CD4-positive, alpha-beta T cell treated with Interleukin-1 beta for 1 hour (primary cell): Measurements from ENCODE around the gene SEH1L.
"Not testable (repeated sequence)": the region's sequence is repeated elsewhere in the genome, so short reads cannot be mapped to it uniquely, and the experiment has no call there.

ENCODE experiments used
- DNase-seq, 2 donors: peaks; one replicate each; pipeline ENCODE4 v3.0.0-alpha.2; 2020 to 2022

Gene SEH1L

DNA sequence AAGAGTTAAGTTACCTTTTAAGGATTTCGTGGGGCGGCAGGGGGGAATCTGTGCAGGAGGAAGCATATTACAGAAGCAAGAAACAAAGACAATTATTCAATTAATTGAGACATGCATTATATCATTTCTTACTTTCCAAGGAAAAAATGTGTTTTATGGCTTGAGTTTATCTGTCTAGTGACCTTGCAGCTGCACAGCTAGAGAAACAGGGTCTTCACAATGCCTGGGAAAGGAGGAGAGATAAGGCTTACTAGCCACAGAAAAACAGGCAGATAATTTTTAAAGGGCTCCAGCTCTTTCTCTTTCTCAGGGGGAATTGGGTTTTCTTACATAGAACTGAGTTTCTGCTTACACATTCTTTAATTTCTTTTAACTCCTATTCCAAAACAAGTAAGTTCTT is 49.5 kb downstream of the SEH1L start:
- DNase-seq: not testable (repeated sequence)

DNA sequence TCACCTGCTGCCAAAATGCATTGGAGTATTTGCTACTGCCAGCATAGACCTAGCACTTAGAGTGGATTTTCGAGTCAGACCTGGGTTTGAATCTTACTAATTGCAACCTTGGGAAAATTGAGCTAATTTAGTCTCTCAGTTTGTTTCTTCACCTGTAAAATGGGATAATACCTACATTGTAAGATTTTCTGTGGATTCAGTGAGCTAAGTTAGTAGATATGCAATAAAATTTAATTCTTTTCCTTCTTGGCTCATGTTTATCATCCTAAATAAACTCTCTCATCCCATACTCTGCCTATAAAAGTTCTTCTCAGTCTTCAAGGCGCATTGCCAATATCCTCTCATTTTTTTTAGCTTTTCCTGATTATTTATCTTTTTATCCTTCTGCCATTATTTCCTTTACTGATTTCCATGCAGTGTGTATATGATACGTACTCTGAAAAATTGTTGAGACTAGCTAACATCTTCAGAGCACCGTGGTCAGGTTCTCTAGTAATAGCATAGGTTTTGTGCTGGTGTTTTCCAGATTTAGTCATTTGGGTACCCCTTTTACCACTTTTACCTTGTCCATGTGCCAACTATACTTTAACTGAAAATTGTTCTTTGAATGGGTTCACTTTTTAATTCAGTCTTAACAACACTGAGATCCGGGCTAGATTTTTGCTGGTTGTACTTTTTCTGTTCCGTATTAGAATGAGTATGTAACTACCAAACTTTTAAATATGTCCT is 50.7 kb downstream of the SEH1L start:
- DNase-seq: no peak

GRCh38 chr18:13003466-13003896 is 55.7 kb downstream of the SEH1L start:
- DNase-seq: peak in 1 of 2 donors; percentile 26

- DNase-seq: no peak
These were observed 56.6 kb downstream of the SEH1L start for GRCh38 chr18:13004396-13004795.

DNA sequence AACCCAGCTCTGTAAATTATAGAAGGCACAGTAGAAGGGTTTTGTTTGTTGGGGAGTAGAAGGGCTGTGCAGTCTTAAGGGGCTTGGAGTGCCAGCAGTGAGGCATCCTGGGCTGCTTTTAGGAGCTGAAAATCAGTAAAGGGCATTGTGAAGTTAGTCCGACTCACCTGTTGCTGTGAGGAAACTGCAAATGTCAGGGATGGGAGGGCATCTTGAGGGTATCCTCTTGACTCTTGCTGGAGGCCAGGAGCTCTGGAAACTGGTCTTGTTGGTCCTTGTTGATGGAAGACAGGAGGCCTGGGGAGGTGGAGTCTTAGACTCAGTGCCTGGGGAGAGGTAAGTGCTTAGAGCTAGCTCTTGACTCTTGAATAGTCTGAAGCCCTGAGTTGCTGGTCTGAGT is 57.5 kb downstream of the SEH1L start:
- no peak for DNase-seq

DNA sequence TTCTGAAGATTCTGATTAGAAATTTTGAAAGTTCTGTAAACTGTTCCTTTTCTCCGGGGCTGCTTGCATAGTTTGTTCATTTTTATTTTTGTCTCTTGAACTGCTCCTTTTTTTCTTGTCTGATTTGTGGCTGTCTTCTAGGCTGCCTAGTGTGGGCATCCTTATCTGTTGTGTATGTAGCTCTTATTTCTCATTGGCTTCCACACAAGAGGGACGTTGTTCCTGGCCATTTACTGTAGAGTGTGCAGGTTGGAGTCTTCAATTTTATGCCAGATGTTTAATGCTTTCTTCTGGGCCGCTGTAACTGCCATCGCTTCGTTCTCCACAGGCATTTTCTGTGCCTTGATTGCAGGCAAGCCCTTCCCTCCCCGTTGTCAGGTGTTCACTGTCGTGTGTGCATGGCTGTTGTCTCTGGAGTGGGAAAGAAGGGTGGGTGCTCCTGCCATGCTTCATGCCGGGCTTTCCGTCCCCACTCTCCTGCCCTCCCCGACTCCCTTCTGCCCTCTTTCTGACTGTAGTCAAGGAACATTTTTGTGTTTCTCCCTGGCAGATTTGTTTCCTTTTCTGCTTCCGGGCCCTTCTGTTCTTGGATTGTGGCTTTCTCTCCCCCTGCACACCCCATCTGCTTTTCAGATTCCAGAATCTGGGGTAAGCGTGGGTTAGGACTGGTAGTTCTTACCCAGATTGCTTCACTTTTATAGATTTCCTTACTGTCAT is 58.9 kb downstream of the SEH1L start:
- no peak for DNase-seq

DNA sequence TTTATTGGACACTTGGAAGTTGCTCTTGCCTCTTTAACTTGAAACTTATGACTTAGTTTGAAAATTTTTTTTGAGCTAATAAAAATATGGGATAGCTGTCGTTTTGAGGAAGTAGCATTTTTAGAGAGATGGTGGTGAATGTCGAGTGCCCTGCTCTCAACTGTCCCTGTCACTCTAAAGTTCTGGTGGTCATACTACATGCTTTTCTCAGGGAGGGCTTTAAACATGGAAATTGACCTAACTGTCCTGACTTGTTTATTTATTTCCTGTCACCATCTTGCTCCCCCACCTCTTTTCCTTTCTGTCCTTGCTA is 59.4 kb downstream of the SEH1L start:
- DNase-seq: no peak

DNA sequence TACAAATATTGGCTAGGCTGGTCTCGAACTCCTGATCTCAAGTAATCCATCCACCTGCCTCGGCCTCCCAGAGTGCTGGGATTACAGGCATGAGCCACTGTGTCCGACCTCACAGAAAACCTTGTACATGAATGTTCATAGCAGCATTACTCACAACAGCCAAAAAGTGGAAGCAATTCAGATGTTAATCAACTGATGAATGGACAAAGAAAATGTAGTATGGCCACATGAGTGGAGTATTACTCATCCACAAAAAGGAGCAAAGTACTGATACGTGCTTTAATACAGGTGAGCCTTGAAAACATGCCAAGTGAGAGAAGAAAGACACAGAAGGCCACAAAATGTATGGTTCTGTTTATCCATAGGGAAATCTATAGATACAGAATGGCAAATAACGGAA is 63.9 kb downstream of the SEH1L start:
- DNase-seq: no peak

DNA sequence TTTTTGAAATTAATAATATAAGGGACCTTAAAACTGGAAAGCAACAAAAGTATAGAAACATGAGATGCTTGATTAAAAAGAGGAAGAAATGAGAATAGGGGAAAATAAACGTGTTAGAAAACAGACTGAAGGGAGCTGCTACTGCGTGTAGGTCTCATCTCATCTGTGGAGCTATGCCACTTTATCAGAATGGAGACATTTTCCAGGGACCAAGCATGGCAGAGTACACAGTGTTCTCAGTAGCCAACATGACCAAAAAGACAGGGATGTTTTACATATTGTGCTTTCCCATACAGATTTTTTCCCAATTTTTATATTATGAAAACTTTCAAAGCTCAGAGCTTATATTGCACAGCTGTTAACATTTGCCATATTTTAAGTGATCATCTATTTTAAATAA is 66.4 kb downstream of the SEH1L start:
- no peak for DNase-seq

DNA sequence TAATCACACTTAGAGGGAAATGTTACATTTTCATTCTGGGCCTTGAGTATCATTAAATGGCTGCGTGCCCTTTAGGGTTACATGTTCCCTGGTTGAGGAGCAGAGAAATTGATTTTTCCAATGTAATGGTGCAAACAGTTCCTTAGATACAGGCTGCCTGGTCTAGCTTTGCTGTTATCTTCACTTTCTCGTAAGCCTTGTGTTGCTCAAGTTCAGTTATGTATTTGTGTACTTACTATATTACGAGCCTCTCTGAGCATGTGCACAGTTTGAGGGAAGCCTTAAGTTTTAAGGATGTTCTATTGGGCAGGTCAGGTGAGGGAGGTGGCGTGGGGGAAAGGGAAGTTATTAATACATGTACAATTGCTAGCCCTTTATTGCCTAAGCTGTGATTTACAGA is 67.0 kb downstream of the SEH1L start:
- no peak for DNase-seq

- no peak for DNase-seq
These were observed 69.5 kb downstream of the SEH1L start for GRCh38 chr18:13017247-13017875.

DNA sequence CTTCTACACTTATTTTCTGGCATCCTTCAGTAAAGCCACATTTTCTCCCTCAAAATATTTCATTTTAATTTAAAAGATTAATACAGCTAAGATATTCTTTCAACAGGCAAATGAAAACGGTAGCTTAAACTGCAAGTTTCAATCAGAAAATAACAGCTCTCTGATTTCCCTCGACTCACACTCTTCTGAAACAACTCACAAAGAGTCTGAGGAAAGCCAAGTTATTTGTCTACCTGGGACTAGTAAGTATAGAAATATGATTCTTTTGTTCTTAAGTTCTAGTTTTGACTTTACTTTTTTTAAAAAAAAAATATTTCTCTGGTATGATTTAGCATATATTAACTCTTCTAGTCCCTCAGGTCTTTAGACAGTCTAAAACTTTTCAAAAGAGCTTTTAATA is 70.6 kb downstream of the SEH1L start:
- no peak for DNase-seq

DNA sequence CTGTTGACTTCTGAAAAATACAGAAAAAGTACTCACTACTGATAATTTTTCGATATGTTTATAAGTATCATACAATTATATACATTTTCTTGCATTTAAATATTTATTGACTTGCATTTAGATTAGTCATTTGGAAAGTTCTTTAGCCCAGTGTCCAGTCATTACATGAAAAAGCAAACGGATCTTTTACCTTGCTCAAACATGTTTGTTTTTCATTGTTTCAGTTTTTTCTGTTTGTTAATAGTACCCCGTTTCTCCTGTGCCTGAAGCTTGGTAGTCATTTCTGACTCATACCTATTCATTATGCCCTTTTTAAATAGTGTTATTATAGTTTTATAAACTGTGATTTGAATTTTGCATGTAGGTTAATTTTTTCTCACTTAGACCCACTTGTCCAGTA is 71.5 kb downstream of the SEH1L start:
- no peak for DNase-seq

DNA sequence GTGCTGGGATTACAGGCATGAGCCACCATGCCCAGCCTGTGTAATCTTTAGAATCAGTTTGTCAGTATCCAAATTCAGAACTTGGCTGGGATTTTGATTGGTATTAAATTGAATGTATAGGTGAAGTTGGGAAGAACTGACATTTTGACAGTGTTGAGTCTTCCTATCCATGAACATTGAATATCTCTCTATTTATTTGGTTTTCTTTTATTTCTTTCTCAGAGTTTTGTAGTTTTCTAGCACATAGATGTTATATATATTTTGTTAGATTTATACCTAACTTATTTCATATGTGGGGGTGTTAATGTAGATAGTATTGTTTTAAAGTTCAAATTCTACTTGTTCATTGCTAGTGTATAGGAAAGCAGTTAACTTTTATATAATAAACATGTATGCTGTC is 74.8 kb downstream of the SEH1L start:
- no peak for DNase-seq

GRCh38 chr18:13025233-13025632 is 77.4 kb downstream of the SEH1L start:
- DNase-seq: no peak

DNA sequence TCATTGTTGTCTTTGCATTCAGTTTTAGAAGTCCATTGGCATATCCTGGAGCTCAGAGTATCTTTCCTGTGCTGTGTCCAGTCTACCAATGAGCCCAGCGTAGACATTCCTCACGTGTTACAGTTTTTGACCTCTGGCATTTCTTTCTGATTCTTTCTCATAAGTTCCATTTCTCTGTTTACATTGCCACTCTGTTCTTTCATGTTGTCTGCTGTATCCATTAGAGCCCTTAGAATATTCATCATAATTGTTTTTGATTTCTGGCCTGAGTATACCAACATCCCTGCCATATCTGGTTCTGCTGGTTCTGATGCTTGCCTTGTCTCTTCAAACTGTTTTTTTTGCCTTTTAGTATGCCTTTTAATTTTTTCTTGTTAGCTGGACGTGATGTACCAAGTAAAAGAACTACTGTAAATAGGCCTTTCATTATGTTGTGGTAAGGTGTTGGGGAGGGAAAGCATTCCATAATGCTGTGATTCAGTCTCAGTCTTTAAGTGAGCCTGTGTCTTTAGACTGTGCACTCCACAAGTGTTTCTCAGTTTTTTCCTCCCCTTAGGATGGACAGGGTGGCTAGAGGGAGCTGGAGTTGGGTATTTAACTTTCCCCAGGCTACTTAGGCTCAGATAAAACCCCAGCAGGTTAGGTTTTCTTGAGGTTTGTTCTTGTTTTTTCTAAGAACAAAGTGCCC is 78.9 kb downstream of the SEH1L start:
- no peak for DNase-seq

- DNase-seq: no peak
These were observed 81.1 kb downstream of the SEH1L start for GRCh38 chr18:13028869-13029268.

DNA sequence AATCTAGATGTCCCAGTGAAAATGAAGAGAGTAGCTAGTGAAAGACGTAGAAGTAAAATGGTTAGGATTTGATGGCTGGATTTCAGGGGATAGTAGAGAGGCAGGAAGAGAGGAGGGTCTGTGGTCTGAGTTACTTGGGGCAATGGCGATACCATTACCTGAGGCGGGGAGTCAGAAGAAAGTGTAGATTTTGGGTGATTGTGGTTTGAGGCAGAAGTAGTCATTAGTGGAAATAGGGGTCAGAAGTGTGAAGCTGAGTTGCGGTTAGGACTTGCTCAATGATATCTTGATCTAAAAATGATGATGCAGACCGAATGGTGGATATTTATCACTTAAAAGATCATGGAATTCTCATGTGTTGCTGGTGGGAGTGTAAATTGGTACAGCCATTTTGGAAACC is 84.4 kb downstream of the SEH1L start:
- DNase-seq: no peak

- DNase-seq: no peak
These were observed 87.6 kb downstream of the SEH1L start for GRCh38 chr18:13035249-13035914.

- DNase-seq: no peak
These were observed 89.0 kb downstream of the SEH1L start for GRCh38 chr18:13036622-13037320.
